IPS DF 19.7 (cell line): Measurements from ENCODE around the gene FXYD1.

Experiments used
- DNase-seq: peaks from one replicate; pipeline ENCODE4 v3.0.0-alpha.2; 2013; ENCODE audit warnings: low read depth, low spot score

The FXYD1 gene

GRCh38 chr19:35162471-35163326, 24.1 kb downstream of the FXYD1 start:
- DNase-seq = no peak

GRCh38 chr19:35164418-35164817, 25.8 kb downstream of the FXYD1 start:
- no peak for DNase-seq

- DNase-seq = no peak
Measured at GRCh38 chr19:35165200-35166058, 26.8 kb downstream of the FXYD1 start.

GRCh38 chr19:35166100-35167063, 27.8 kb downstream of the FXYD1 start:
- DNase-seq = no peak

GRCh38 chr19:35167251-35168119, 28.9 kb downstream of the FXYD1 start:
- no peak for DNase-seq

GRCh38 chr19:35168196-35168595, 29.6 kb downstream of the FXYD1 start:
- DNase-seq = no peak

GRCh38 chr19:35169221-35169995, 30.8 kb downstream of the FXYD1 start:
- no peak for DNase-seq

GRCh38 chr19:35170359-35171061, 31.9 kb downstream of the FXYD1 start:
- no peak for DNase-seq

- DNase-seq = no peak
Measured at GRCh38 chr19:35171730-35172129, 33.1 kb downstream of the FXYD1 start.

- DNase-seq = no peak
Measured at GRCh38 chr19:35174226-35174625, 35.6 kb downstream of the FXYD1 start.

- DNase-seq = no peak
Measured at GRCh38 chr19:35176181-35176570, 37.6 kb downstream of the FXYD1 start.

- no peak for DNase-seq
Measured at GRCh38 chr19:35177377-35178274, 39.0 kb downstream of the FXYD1 start.

- no peak for DNase-seq
Measured at GRCh38 chr19:35178701-35179100, 40.1 kb downstream of the FXYD1 start.

- no peak for DNase-seq
Measured at GRCh38 chr19:35179830-35180229, 41.2 kb downstream of the FXYD1 start.

- no peak for DNase-seq
Measured at GRCh38 chr19:35181387-35181786, 42.8 kb downstream of the FXYD1 start.

GRCh38 chr19:35184267-35184666, 45.6 kb downstream of the FXYD1 start:
- DNase-seq = no peak

- no peak for DNase-seq
Measured at GRCh38 chr19:35184884-35185283, 46.3 kb downstream of the FXYD1 start.
